ENCODE results near the gene ONECUT1.

Gene ONECUT1

GRCh38 chr15:52749258-52749657, 40.9 kb downstream of the ONECUT1 start:
- H3K27me3 ChIP-seq (ENCODE audit: insufficient read depth, low read depth) = no peaks in the 10 kb centered on the region
- no peaks in the 10 kb centered on the region for H3K4me1 ChIP-seq (ENCODE audit: low read depth, poor library complexity, severe bottlenecking)
- H3K4me2 ChIP-seq = no peak overlapping the region
- H3K79me2 ChIP-seq (ENCODE audit: insufficient read depth, low read depth) = no peaks in the 10 kb centered on the region
- no peak overlapping the region for H3K27ac ChIP-seq
- TF ChIP-seq CTCF (conservative IDR thresholded peaks at IDR 0.05; ENCODE audit: low read depth, low read length) = no peak
- no peak overlapping the region for H3K4me3 ChIP-seq (IDR thresholded peaks at IDR 0.05; ENCODE audit: insufficient read depth, low read depth, low read length)
- H2AFZ ChIP-seq (ENCODE audit: low read depth) = no peak overlapping the region
- no peaks in the 10 kb centered on the region for H3K36me3 ChIP-seq (ENCODE audit: insufficient read depth)
- H3K9ac ChIP-seq = no peak overlapping the region
- H4K20me1 ChIP-seq (ENCODE audit: insufficient read depth) = no peaks in the 10 kb centered on the region

- Histone ChIP-seq H3K4me3 (IDR thresholded peaks at IDR 0.05; ENCODE audit: insufficient read depth, low read depth, low read length) (no peak overlapping the region), H3K9ac (no peak overlapping the region), H3K4me2 (no peak overlapping the region), H3K79me2 (ENCODE audit: insufficient read depth, low read depth) (no peaks in the 10 kb centered on the region), H3K4me1 (ENCODE audit: low read depth, poor library complexity, severe bottlenecking) (no peaks in the 10 kb centered on the region), H2AFZ (ENCODE audit: low read depth) (no peak overlapping the region), H3K27ac (no peak overlapping the region), H3K36me3 (ENCODE audit: insufficient read depth) (no peaks in the 10 kb centered on the region), H4K20me1 (ENCODE audit: insufficient read depth) (no peaks in the 10 kb centered on the region), H3K27me3 (ENCODE audit: insufficient read depth, low read depth) (no peaks in the 10 kb centered on the region)
- TF ChIP-seq CTCF (conservative IDR thresholded peaks at IDR 0.05; ENCODE audit: low read depth, low read length) = no peak
Measured at GRCh38 chr15:52746162-52746757, 43.9 kb downstream of the ONECUT1 start.

GRCh38 chr15:52745326-52746161, 44.6 kb downstream of the ONECUT1 start:
- no peaks in the 10 kb centered on the region for H3K79me2 ChIP-seq (ENCODE audit: insufficient read depth, low read depth)
- no peaks in the 10 kb centered on the region for H4K20me1 ChIP-seq (ENCODE audit: insufficient read depth)
- no peak overlapping the region for H3K4me3 ChIP-seq (IDR thresholded peaks at IDR 0.05; ENCODE audit: insufficient read depth, low read depth, low read length)
- H3K27ac ChIP-seq = no peak overlapping the region
- no peak overlapping the region for H3K9ac ChIP-seq
- no peaks in the 10 kb centered on the region for H3K4me1 ChIP-seq (ENCODE audit: low read depth, poor library complexity, severe bottlenecking)
- no peak overlapping the region for H2AFZ ChIP-seq (ENCODE audit: low read depth)
- H3K27me3 ChIP-seq (ENCODE audit: insufficient read depth, low read depth) = no peaks in the 10 kb centered on the region
- no peak overlapping the region for H3K4me2 ChIP-seq
- no peaks in the 10 kb centered on the region for H3K36me3 ChIP-seq (ENCODE audit: insufficient read depth)
- TF ChIP-seq CTCF (conservative IDR thresholded peaks at IDR 0.05; ENCODE audit: low read depth, low read length) = no peak

- Histone ChIP-seq H3K4me2 (no peak overlapping the region), H3K36me3 (ENCODE audit: insufficient read depth) (no peaks in the 10 kb centered on the region), H3K4me1 (ENCODE audit: low read depth, poor library complexity, severe bottlenecking) (peaks cover 28% of the 10 kb centered on the region), H3K27me3 (ENCODE audit: insufficient read depth, low read depth) (no peaks in the 10 kb centered on the region), H4K20me1 (ENCODE audit: insufficient read depth) (no peaks in the 10 kb centered on the region), H3K79me2 (ENCODE audit: insufficient read depth, low read depth) (no peaks in the 10 kb centered on the region), H2AFZ (ENCODE audit: low read depth) (no peak overlapping the region), H3K4me3 (IDR thresholded peaks at IDR 0.05; ENCODE audit: insufficient read depth, low read depth, low read length) (no peak overlapping the region), H3K27ac (no peak overlapping the region), H3K9ac (no peak overlapping the region)
- no peak for TF ChIP-seq CTCF (conservative IDR thresholded peaks at IDR 0.05; ENCODE audit: low read depth, low read length)
Measured at GRCh38 chr15:52738311-52738710, 51.8 kb downstream of the ONECUT1 start.

All from KMS-11 (cell line).